Stimulated activated CD4-positive, alpha-beta T cell treated with anti-CD3 and anti-CD28 coated beads, Interleukin-2, amount 100 ng/mL, for 4 hours (primary cell): ENCODE data around the gene FTH1.

Experiments
- DNase-seq: peaks from one replicate; pipeline ENCODE4 v3.0.0-alpha.2; 2020; ENCODE audit warnings: low read depth

The FTH1 gene

GRCh38 chr11:61948505-61948904, 18.9 kb downstream of the FTH1 start:
- DNase-seq = no peak

GRCh38 chr11:61947486-61948210, 19.8 kb downstream of the FTH1 start:
- peak; percentile 43 for DNase-seq

- DNase-seq = no peak
These were observed 20.5 kb downstream of the FTH1 start for GRCh38 chr11:61946894-61947293.

GRCh38 chr11:61945191-61945590, 22.2 kb downstream of the FTH1 start:
- no peak for DNase-seq

- DNase-seq = no peak
These were observed 27.0 kb downstream of the FTH1 start for GRCh38 chr11:61940466-61940865.

GRCh38 chr11:61935861-61936260, 31.6 kb downstream of the FTH1 start:
- DNase-seq = no peak

GRCh38 chr11:61930933-61931332, 36.5 kb downstream of the FTH1 start:
- DNase-seq = no peak

GRCh38 chr11:61928606-61929005, 38.8 kb downstream of the FTH1 start:
- no peak for DNase-seq

GRCh38 chr11:61927501-61927900, 39.9 kb downstream of the FTH1 start:
- no peak for DNase-seq

- DNase-seq = no peak
These were observed 41.2 kb downstream of the FTH1 start for GRCh38 chr11:61926235-61926634.

- no peak for DNase-seq
These were observed 41.7 kb downstream of the FTH1 start for GRCh38 chr11:61925736-61926135.

- DNase-seq = no peak
These were observed 43.4 kb downstream of the FTH1 start for GRCh38 chr11:61924064-61924455.

GRCh38 chr11:61923166-61924063, 44.0 kb downstream of the FTH1 start:
- DNase-seq = no peak

- no peak for DNase-seq
These were observed 44.9 kb downstream of the FTH1 start for GRCh38 chr11:61922539-61922938.

GRCh38 chr11:61921446-61921845, 46.0 kb downstream of the FTH1 start:
- no peak for DNase-seq

- DNase-seq = no peak
These were observed 47.5 kb downstream of the FTH1 start for GRCh38 chr11:61919705-61920631.

- no peak for DNase-seq
These were observed 48.3 kb downstream of the FTH1 start for GRCh38 chr11:61918938-61919704.

GRCh38 chr11:61918251-61918937, 49.0 kb downstream of the FTH1 start:
- no peak for DNase-seq

- DNase-seq = no peak
These were observed 49.9 kb downstream of the FTH1 start, which contains the start of gene RAB3IL1 for GRCh38 chr11:61917334-61918109. Gene RAB3IL1 (minus strand): TSS chr11:61917566. CDS start chr11:61917367, 199 bp downstream.
